DND-41 (cell line): ENCODE measurements around the gene KLHL36.

Experiments
- ATAC-seq: fragments of 200-7000 bp; cut with Tn5 transposase; 3 replicates; pipeline ENCODE4 v1.9.1; 2021; ENCODE audit warnings: low read depth; ENCODE audit not compliant: insufficient read depth
- DNase-seq: peaks from one replicate; pipeline ENCODE4 v3.0.0-alpha.2; 2020
- H2AFZ ChIP-seq: 2 replicates; pipeline ENCODE4 v1.6.0; 2012; ENCODE audit warnings: low read depth, low read length
- H3K27ac ChIP-seq: 2 replicates; pipeline ENCODE4 v1.5.1; 2012; ENCODE audit warnings: low read length, inconsistent platforms
- H3K27me3 ChIP-seq: fragments of 200-600 bp; sonication (generic); 2 replicates; pipeline ENCODE4 v1.6.0; 2012; ENCODE audit warnings: low read length, mild to moderate bottlenecking, inconsistent platforms; ENCODE audit not compliant: insufficient read depth, poor library complexity
- H3K36me3 ChIP-seq: 2 replicates; pipeline ENCODE4 v1.5.1; 2012; ENCODE audit warnings: low read length, inconsistent platforms; ENCODE audit not compliant: insufficient read depth
- H3K4me1 ChIP-seq: 2 replicates; pipeline ENCODE4 v1.5.1; 2012; ENCODE audit warnings: mild to moderate bottlenecking, low read length; ENCODE audit not compliant: insufficient read depth
- H3K4me2 ChIP-seq: 2 replicates; pipeline ENCODE4 v1.6.0; 2012; ENCODE audit warnings: mild to moderate bottlenecking, moderate library complexity, low read length, inconsistent platforms; ENCODE audit not compliant: insufficient read depth
- H3K4me3 ChIP-seq, 2 experiments: fragments of 200-600 bp in 1 of 2; shearing (Covaris generic) in 1 of 2; 2 replicates each; pipeline ENCODE4 v1.5.1; 2012 to 2016; ENCODE audit warnings: inconsistent platforms in 2 of 2, low read length in 2 of 2, mild to moderate bottlenecking in 2 of 2, low read depth in 1 of 2, moderate library complexity in 1 of 2
- H3K79me2 ChIP-seq: 2 replicates; pipeline ENCODE4 v1.6.0; 2012; ENCODE audit warnings: low read length, inconsistent platforms; ENCODE audit not compliant: insufficient read depth
- H3K9ac ChIP-seq: 2 replicates; pipeline ENCODE4 v1.6.0; 2012; ENCODE audit warnings: low read depth, mild to moderate bottlenecking, inconsistent platforms, low read length, moderate library complexity
- H3K9me3 ChIP-seq: 2 replicates; pipeline ENCODE4 v1.5.1; 2012; ENCODE audit warnings: low read length, moderate library complexity, mild to moderate bottlenecking, inconsistent platforms; ENCODE audit not compliant: insufficient read depth, severe bottlenecking
- H4K20me1 ChIP-seq: 2 replicates; pipeline ENCODE4 v1.6.0; 2012; ENCODE audit warnings: low read length; ENCODE audit not compliant: insufficient read depth
- CTCF ChIP-seq: IDR thresholded peaks from 2 replicates; pipeline ENCODE4 v1.5.1; 2012; ENCODE audit warnings: borderline replicate concordance, low read length, moderate library complexity, mild to moderate bottlenecking; ENCODE audit not compliant: poor library complexity, severe bottlenecking; ENCODE audit errors: extremely low read depth
- EZH2 ChIP-seq: IDR thresholded peaks from 3 replicates; pipeline ENCODE4 v1.6.1; 2012; ENCODE audit warnings: borderline replicate concordance, low read depth, mild to moderate bottlenecking, moderate library complexity, low read length, inconsistent platforms; ENCODE audit not compliant: severe bottlenecking

Gene KLHL36

GRCh38 chr16:84603140-84603816 is 45.0 kb upstream of the KLHL36 start:
- Histone ChIP-seq H3K4me1 (no peaks in the 10 kb centered on the region), H3K27ac (no peak overlapping the region), H3K4me3 (no peak overlapping the region), H3K27me3 (peaks cover 13% of the 10 kb centered on the region), H3K79me2 (no peaks in the 10 kb centered on the region), H2AFZ (no peak overlapping the region), H3K4me2 (no peak overlapping the region), H3K9me3 (no peaks in the 10 kb centered on the region), H3K36me3 (no peaks in the 10 kb centered on the region), H3K9ac (no peak overlapping the region), H4K20me1 (no peaks in the 10 kb centered on the region; the same call in 1 of the 2 replicates)
- DNase-seq (no peak), ATAC-seq (no peak)
- TF ChIP-seq CTCF (no peak), EZH2 (no peak)

GRCh38 chr16:84603940-84604339 is 44.4 kb upstream of the KLHL36 start:
- Histone ChIP-seq H3K4me2 (no peak overlapping the region), H3K79me2 (no peaks in the 10 kb centered on the region), H2AFZ (no peak overlapping the region), H3K9me3 (no peaks in the 10 kb centered on the region), H3K9ac (no peak overlapping the region), H4K20me1 (no peaks in the 10 kb centered on the region; the same call in 1 of the 2 replicates), H3K4me3 (no peak overlapping the region), H3K27me3 (peaks cover 13% of the 10 kb centered on the region), H3K27ac (no peak overlapping the region), H3K4me1 (no peaks in the 10 kb centered on the region), H3K36me3 (no peaks in the 10 kb centered on the region)
- ATAC-seq (no peak), DNase-seq (no peak)
- TF ChIP-seq CTCF (no peak), EZH2 (no peak)

- Histone ChIP-seq H3K79me2 (no peaks in the 10 kb centered on the region), H3K27ac (no peak overlapping the region), H3K4me2 (no peak overlapping the region), H3K36me3 (no peaks in the 10 kb centered on the region), H3K9me3 (no peaks in the 10 kb centered on the region), H4K20me1 (no peaks in the 10 kb centered on the region; the same call in 1 of the 2 replicates), H3K9ac (no peak overlapping the region), H3K4me3 (no peak overlapping the region), H3K27me3 (peaks cover 12% of the 10 kb centered on the region), H3K4me1 (no peaks in the 10 kb centered on the region), H2AFZ (no peak overlapping the region)
- no peak for ATAC-seq
- no peak for DNase-seq
- TF ChIP-seq CTCF = no peak
- TF ChIP-seq EZH2 = no peak
These were observed 43.8 kb upstream of the KLHL36 start for GRCh38 chr16:84604477-84605013.
